Activated CD8-positive, alpha-beta T cell treated with anti-CD3 and anti-CD28 coated beads, Interleukin-2, amount 10 ng/mL, durations not matched to agents 7 days and 5 days (primary cell): ENCODE measurements around the gene RAET1G. TPM values are rescaled to one million over a fixed set of nuclear protein-coding genes. Genes with fewer than 3 reads are reported as not detected.
"Not testable (repeated sequence)": the region's sequence is repeated elsewhere in the genome, so short reads cannot be mapped to it uniquely, and the experiment has no call there.

Experiments used
- ATAC-seq: fragments of 150-1000 bp; cut with Tn5 transposase; one replicate; pipeline ENCODE4 v1.10.0; 2021; ENCODE audit warnings: moderate library complexity
- CTCF ChIA-PET: fragments of 350-600 bp; sonication (Branson Sonifier 250); formaldehyde crosslinking; loops from one replicate; lab custom pipeline; 2021; ENCODE audit warnings: antibody characterized with exemption; lab: Charles Lee
- POLR2A ChIA-PET: fragments of 350-600 bp; sonication (Branson Sonifier 250); formaldehyde crosslinking; loops from one replicate; lab custom pipeline; 2021; ENCODE audit warnings: antibody characterized with exemption; lab: Charles Lee
- DNase-seq: peaks from one replicate; pipeline ENCODE4 v3.0.0-alpha.2; 2020
- H3K27ac Mint-ChIP-seq: one replicate; pipeline ENCODE4 v1.8.0; 2021; ENCODE audit warnings: mild to moderate bottlenecking, mixed read lengths
- H3K27me3 Mint-ChIP-seq: one replicate; pipeline ENCODE4 v1.8.0; 2021; ENCODE audit warnings: low read depth, mixed read lengths
- H3K36me3 Mint-ChIP-seq: one replicate; pipeline ENCODE4 v1.8.0; 2021; ENCODE audit warnings: low read depth, mixed read lengths
- H3K4me1 Mint-ChIP-seq: one replicate; pipeline ENCODE4 v1.8.0; 2021; ENCODE audit warnings: low read depth, mixed read lengths
- H3K4me3 Mint-ChIP-seq: one replicate; pipeline ENCODE4 v1.8.0; 2021; ENCODE audit warnings: mild to moderate bottlenecking, mixed read lengths
- H3K9me3 Mint-ChIP-seq: one replicate; pipeline ENCODE4 v1.8.0; 2022; ENCODE audit warnings: mixed read lengths; ENCODE audit not compliant: insufficient read depth
- total RNA-seq, 2 experiments: library from RNA; stranded (reverse); gene quantifications; one replicate each; pipeline ENCODE4 v1.2.3, GENCODE V29; 2021

RAET1G gene
- total RNA-seq, 2 experiments from 2014 or later: not detected

GRCh38 chr6:149962461-149963211 is 39.7 kb upstream of the RAET1G start:
- CTCF ChIA-PET: interaction anchor here (1.3 kb wide), 1 partner anchor 118 kb away, joined by 3 read pairs; no protein-coding TSS in a partner anchor
- ATAC-seq (no peak), DNase-seq (no peak)
- peak overlapping the region; percentile 88 for H3K27ac Mint-ChIP-seq
- peaks cover 31% of the 10 kb centered on the region for H3K4me1 Mint-ChIP-seq
- H3K36me3 Mint-ChIP-seq: peaks cover 7% of the 10 kb centered on the region
- H3K9me3 Mint-ChIP-seq: no peaks in the 10 kb centered on the region
- POLR2A ChIA-PET: no interaction called here
- H3K4me3 Mint-ChIP-seq: peak overlapping the region; percentile 85
- peaks cover 72% of the 10 kb centered on the region for H3K27me3 Mint-ChIP-seq

DNA sequence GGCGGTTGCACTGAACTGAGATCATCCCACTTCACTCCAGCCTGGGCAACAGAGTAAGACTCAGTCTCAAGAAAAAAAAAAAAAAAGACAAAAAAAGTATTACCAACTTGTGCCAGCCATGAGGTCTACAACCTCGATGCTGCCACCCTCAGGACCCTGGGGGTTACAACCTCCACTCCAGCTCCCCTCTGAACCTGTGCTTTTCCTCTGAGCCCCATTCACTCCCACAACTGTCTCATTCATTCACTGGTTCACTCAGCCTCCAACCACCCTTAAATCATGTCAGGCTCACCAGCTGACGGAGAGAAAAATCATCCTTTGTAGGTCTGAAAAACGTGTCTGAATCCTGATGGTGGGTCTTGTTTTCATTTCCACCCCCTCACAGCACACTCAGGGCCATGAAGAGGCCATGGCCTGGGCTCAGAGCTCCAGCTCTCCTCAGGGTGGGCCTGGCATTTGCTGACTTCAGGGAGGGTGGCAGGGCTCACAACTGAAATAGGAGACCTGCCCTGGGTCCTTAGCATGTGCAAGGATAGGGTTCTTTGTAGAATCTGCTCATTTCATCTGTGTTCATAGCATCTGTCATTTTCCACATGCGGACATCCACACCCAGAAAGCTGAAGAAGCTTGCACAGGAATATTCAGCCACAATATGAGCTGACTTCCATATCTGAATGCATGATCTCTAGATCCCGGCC is 39.0 kb upstream of the RAET1G start:
- ATAC-seq (no peak), DNase-seq (peak; percentile 51)
- no peaks in the 10 kb centered on the region for H3K9me3 Mint-ChIP-seq
- ChIA-PET CTCF (interaction anchor here (0.8 to 1.3 kb wide), 3 partner anchors 9 to 119 kb away, joined by 3 read pairs; no protein-coding TSS in a partner anchor), POLR2A (no interaction called here)
- peaks cover 66% of the 10 kb centered on the region for H3K27me3 Mint-ChIP-seq
- H3K4me3 Mint-ChIP-seq: no peak overlapping the region
- H3K36me3 Mint-ChIP-seq: peaks cover 7% of the 10 kb centered on the region
- peaks cover 31% of the 10 kb centered on the region for H3K4me1 Mint-ChIP-seq
- no peak overlapping the region for H3K27ac Mint-ChIP-seq

DNA sequence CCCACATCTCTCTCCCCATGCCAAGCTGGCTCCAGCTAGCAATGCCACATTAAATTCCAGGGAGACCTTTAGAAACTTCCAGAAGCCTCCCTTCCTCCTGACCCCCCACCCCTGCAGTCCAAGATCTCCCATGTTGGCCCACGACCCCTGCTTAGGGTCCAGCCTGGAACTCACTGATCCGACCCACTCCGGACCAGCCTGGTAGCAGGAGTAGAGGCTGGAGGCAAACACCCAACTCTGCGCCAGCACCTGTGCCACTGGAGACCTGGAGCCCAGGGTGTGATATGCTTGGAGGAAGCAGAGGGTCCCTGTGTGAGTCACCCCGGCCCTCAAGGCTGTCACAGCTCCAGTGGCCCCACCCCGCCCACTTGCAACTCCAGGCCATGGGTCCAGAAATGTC is 37.6 kb upstream of the RAET1G start:
- no peak for ATAC-seq
- ChIA-PET POLR2A (no interaction called here), CTCF (interaction anchor here (1.1 kb wide), 1 partner anchor 51 kb away, joined by 4 read pairs; no protein-coding TSS in a partner anchor)
- Mint-ChIP-seq H3K9me3 (no peaks in the 10 kb centered on the region), H3K4me3 (no peak overlapping the region), H3K36me3 (peaks cover 7% of the 10 kb centered on the region), H3K4me1 (peaks cover 28% of the 10 kb centered on the region), H3K27me3 (peaks cover 69% of the 10 kb centered on the region), H3K27ac (no peak overlapping the region)
- no peak for DNase-seq

- ATAC-seq, POLR2A ChIA-PET, DNase-seq, H3K36me3 Mint-ChIP-seq, H3K9me3 Mint-ChIP-seq, H3K4me3 Mint-ChIP-seq, H3K27ac Mint-ChIP-seq: not testable (repeated sequence)
- peaks cover 27% of the 10 kb centered on the region for H3K4me1 Mint-ChIP-seq
- CTCF ChIA-PET: interaction anchor here (1.1 kb wide), 1 partner anchor 51 kb away, joined by 4 read pairs; no protein-coding TSS in a partner anchor
- H3K27me3 Mint-ChIP-seq: peaks cover 69% of the 10 kb centered on the region
Measured at GRCh38 chr6:149959806-149960205, 36.9 kb upstream of the RAET1G start.

GRCh38 chr6:149958124-149958523 is 35.2 kb upstream of the RAET1G start:
- not testable (repeated sequence) for H3K27ac Mint-ChIP-seq, DNase-seq, H3K9me3 Mint-ChIP-seq

GRCh38 chr6:149955654-149956317 is 32.9 kb upstream of the RAET1G start:
- Mint-ChIP-seq H3K27me3 (peaks cover 73% of the 10 kb centered on the region), H3K4me1 (peaks cover 11% of the 10 kb centered on the region)
- DNase-seq, H3K9me3 Mint-ChIP-seq, H3K27ac Mint-ChIP-seq, H3K4me3 Mint-ChIP-seq, ATAC-seq, CTCF ChIA-PET, POLR2A ChIA-PET, H3K36me3 Mint-ChIP-seq: not testable (repeated sequence)

More at GRCh38 chr6:149958124-149958523, 35.2 kb upstream of the RAET1G start:
- CTCF ChIA-PET, H3K36me3 Mint-ChIP-seq, ATAC-seq, POLR2A ChIA-PET, H3K4me3 Mint-ChIP-seq: not testable (repeated sequence)
- peaks cover 59% of the 10 kb centered on the region for H3K27me3 Mint-ChIP-seq
- peaks cover 17% of the 10 kb centered on the region for H3K4me1 Mint-ChIP-seq

GRCh38 chr6:149954984-149955653 is 32.2 kb upstream of the RAET1G start:
- DNase-seq, H3K27ac Mint-ChIP-seq, POLR2A ChIA-PET, CTCF ChIA-PET, H3K36me3 Mint-ChIP-seq, H3K4me3 Mint-ChIP-seq, H3K9me3 Mint-ChIP-seq, ATAC-seq: not testable (repeated sequence)
- Mint-ChIP-seq H3K4me1 (peaks cover 11% of the 10 kb centered on the region), H3K27me3 (peaks cover 74% of the 10 kb centered on the region)

GRCh38 chr6:149954328-149954983 is 31.5 kb upstream of the RAET1G start:
- CTCF ChIA-PET, H3K36me3 Mint-ChIP-seq, H3K4me3 Mint-ChIP-seq, DNase-seq, H3K27ac Mint-ChIP-seq, H3K9me3 Mint-ChIP-seq, POLR2A ChIA-PET: not testable (repeated sequence)
- ATAC-seq: peak; percentile 45
- H3K4me1 Mint-ChIP-seq: peaks cover 11% of the 10 kb centered on the region
- H3K27me3 Mint-ChIP-seq: peaks cover 75% of the 10 kb centered on the region

DNA sequence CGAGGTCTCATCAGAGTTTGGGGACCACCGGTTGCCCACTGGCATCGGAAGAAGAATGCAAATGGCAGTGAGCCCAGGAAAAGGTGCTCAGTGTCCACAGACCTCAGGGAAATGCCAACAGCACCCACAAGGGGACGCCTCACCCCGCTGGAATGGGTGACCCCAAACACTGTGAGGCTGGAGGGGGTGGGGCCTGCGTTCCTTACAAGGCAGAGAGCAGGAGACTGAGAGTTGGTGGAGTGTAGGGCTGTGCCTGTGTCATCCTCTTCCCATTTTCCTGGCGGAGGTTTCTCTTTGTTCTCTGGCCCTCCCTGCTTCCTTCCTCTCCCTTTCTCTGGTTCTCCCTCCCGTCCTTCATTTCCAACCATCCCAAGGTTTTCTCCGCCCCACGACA is 31.0 kb upstream of the RAET1G start:
- H3K9me3 Mint-ChIP-seq, CTCF ChIA-PET, H3K27ac Mint-ChIP-seq, H3K4me3 Mint-ChIP-seq, DNase-seq, POLR2A ChIA-PET, H3K36me3 Mint-ChIP-seq: not testable (repeated sequence)
- peak; percentile 84 for ATAC-seq
- Mint-ChIP-seq H3K27me3 (peaks cover 71% of the 10 kb centered on the region), H3K4me1 (peaks cover 11% of the 10 kb centered on the region)

- CTCF ChIA-PET: interaction anchor here (0.8 to 0.9 kb wide), 2 partner anchors 14 to 63 kb away, joined by 3 read pairs; no protein-coding TSS in a partner anchor
- POLR2A ChIA-PET, H3K9me3 Mint-ChIP-seq, ATAC-seq, DNase-seq, H3K27ac Mint-ChIP-seq, H3K4me3 Mint-ChIP-seq, H3K36me3 Mint-ChIP-seq: not testable (repeated sequence)
- Mint-ChIP-seq H3K27me3 (peaks cover 72% of the 10 kb centered on the region), H3K4me1 (peaks cover 11% of the 10 kb centered on the region)
Measured at GRCh38 chr6:149953390-149953789, 30.5 kb upstream of the RAET1G start.

DNA sequence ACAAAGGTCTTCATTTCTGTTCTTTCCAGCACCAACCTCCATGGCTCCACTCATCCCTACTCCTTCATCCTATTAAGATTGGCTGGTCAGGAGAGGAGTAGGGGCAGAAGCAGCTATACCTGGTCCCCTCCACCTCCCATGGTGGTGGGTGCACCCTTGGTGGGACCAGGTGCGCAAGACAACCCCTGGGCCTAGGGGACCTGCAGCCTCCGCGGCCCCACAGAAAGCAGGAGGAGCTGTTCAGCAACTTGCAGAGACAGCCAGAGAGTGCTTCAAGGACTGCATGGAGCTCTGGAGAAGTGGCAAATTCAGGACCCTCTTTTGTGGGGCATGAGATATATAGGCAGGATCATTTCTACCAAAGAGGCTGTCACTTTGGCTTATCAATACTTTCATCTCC is 28.7 kb upstream of the RAET1G start:
- ATAC-seq (no peak), DNase-seq (no peak)
- Mint-ChIP-seq H3K27me3 (peaks cover 70% of the 10 kb centered on the region), H3K27ac (no peak overlapping the region), H3K4me3 (no peak overlapping the region), H3K9me3 (no peaks in the 10 kb centered on the region), H3K4me1 (peaks cover 11% of the 10 kb centered on the region), H3K36me3 (no peaks in the 10 kb centered on the region)
- ChIA-PET CTCF (interaction anchor here (1.0 to 1.4 kb wide), 2 partner anchors 17 to 56 kb away, joined by 3 read pairs; no protein-coding TSS in a partner anchor), POLR2A (no interaction called here)
